HepG2 (cell line): ENCODE results near the gene MCF2L.

Experiments used
- CTCF ChIP-seq: sonication (generic); formaldehyde crosslinking; IDR thresholded peaks from 2 replicates; pipeline ENCODE4 v1.5.0; 2020; ENCODE audit warnings: mild to moderate bottlenecking, missing genetic modification reagents, moderate library complexity
- JUN ChIP-seq: sonication (generic); formaldehyde crosslinking; IDR thresholded peaks from 2 replicates; pipeline ENCODE4 v1.4.0; 2020; ENCODE audit warnings: mild to moderate bottlenecking, missing genetic modification reagents
- ZNF138 ChIP-seq: sonication (generic); formaldehyde crosslinking; IDR thresholded peaks from 2 replicates; pipeline ENCODE4 v1.5.0; 2020; ENCODE audit warnings: mild to moderate bottlenecking, low read depth, missing genetic modification reagents
- ZNF18 ChIP-seq: sonication (generic); formaldehyde crosslinking; IDR thresholded peaks from 2 replicates; pipeline ENCODE4 v1.8.0; 2022; ENCODE audit warnings: mild to moderate bottlenecking, missing genetic modification reagents; ENCODE audit not compliant: insufficient replicate concordance

GRCh38 chr13:112955271-112955937 is 13.6 kb upstream of the MCF2L start:
- TF ChIP-seq ZNF138 (CRISPR knock-in tag): no peak
- no peak for TF ChIP-seq CTCF
- no peak for TF ChIP-seq ZNF18 (CRISPR knock-in tag)
- no peak for TF ChIP-seq JUN (CRISPR knock-in tag)
